B cell (primary cell): ENCODE results near the gene CCNYL1. TPM values are rescaled to one million over a fixed set of nuclear protein-coding genes. Genes with fewer than 3 reads are reported as not detected.

Experiments used
- ATAC-seq: fragments of 200-7000 bp; cut with Tn5 transposase; one replicate; pipeline ENCODE4 v1.10.0; 2021; ENCODE audit warnings: low read depth, mild to moderate bottlenecking, moderate number of reproducible peaks, moderate library complexity
- CTCF ChIA-PET: fragments of 350-600 bp; sonication (Branson Sonifier 250); formaldehyde crosslinking; loops from one replicate; lab custom pipeline; 2021; ENCODE audit warnings: antibody characterized with exemption, inconsistent platforms; lab: Charles Lee
- POLR2A ChIA-PET: fragments of 350-600 bp; sonication (Branson Sonifier 250); formaldehyde crosslinking; loops from one replicate; lab custom pipeline; 2021; ENCODE audit warnings: antibody characterized with exemption; lab: Charles Lee
- DNase-seq: peaks from one replicate; pipeline ENCODE4 v3.0.0; 2013
- H2AFZ ChIP-seq: 2 replicates; pipeline ENCODE4 v1.6.1; 2012; ENCODE audit warnings: mild to moderate bottlenecking, low read depth, low read length; ENCODE audit not compliant: insufficient read depth, poor library complexity, severe bottlenecking
- H3K27ac ChIP-seq, 2 donors: 1 replicate in 1 of 2; 2 replicates in 1 of 2; pipeline ENCODE4 v1.5.1; 2012 to 2013; ENCODE audit warnings: low read length in 2 of 2, mild to moderate bottlenecking in 2 of 2, moderate library complexity in 1 of 2
- H3K27me3 ChIP-seq, 4 experiments: fragments of 200-600 bp in 1 of 4; sonication (generic) in 1 of 4; replicated peaks in 1 of 4; 1 replicate in 2 of 4; 2 replicates in 2 of 4; pipeline versions ENCODE4 v1.6.1 to v1.7.0; 2013 to 2016; ENCODE audit warnings: low read length in 3 of 4, mild to moderate bottlenecking in 2 of 4, mixed read lengths in 1 of 4, moderate library complexity in 1 of 4; ENCODE audit not compliant: insufficient read depth in 4 of 4, control insufficient read depth in 3 of 4; ENCODE audit errors: control extremely low read depth in 1 of 4
- H3K36me3 ChIP-seq, 2 experiments: replicated peaks in 1 of 2; 1 replicate in 1 of 2; 2 replicates in 1 of 2; pipeline versions ENCODE4 v1.6.1 to v1.7.1; 2013; ENCODE audit warnings: low read length in 1 of 2; ENCODE audit not compliant: insufficient read depth in 2 of 2, control insufficient read depth in 1 of 2; ENCODE audit errors: control extremely low read depth in 1 of 2, extremely low read depth in 1 of 2
- H3K4me1 ChIP-seq, 2 donors: fragments of 200-600 bp in 1 of 2; sonication (generic) in 1 of 2; 1 replicate in 1 of 2; 2 replicates in 1 of 2; pipeline versions ENCODE4 v1.5.1 to v1.6.1; 2013 to 2017; ENCODE audit warnings: low read length in 2 of 2; ENCODE audit not compliant: control insufficient read depth in 2 of 2, insufficient read depth in 2 of 2
- H3K4me2 ChIP-seq: replicated peaks from 2 replicates; pipeline ENCODE3; 2012; ENCODE audit warnings: mild to moderate bottlenecking, low read depth, low read length; ENCODE audit not compliant: poor library complexity, severe bottlenecking
- H3K4me3 ChIP-seq, 5 experiments: fragments of 200-600 bp in 1 of 5; sonication (generic) in 1 of 5; 1 replicate in 3 of 5; 2 replicates in 2 of 5; pipeline versions ENCODE4 v1.5.1 to v1.7.0; 2011 to 2016; ENCODE audit warnings: low read length in 4 of 5, mild to moderate bottlenecking in 4 of 5, low read depth in 2 of 5, control low read depth in 1 of 5, moderate library complexity in 1 of 5; ENCODE audit not compliant: insufficient read depth in 1 of 5; ENCODE audit errors: control extremely low read depth in 1 of 5, extremely low read depth in 1 of 5
- H3K79me2 ChIP-seq: fragments of 200-600 bp; sonication (generic); one replicate; pipeline ENCODE4 v1.6.0; 2016; ENCODE audit warnings: low read length; ENCODE audit not compliant: control insufficient read depth, insufficient read depth
- H3K9ac ChIP-seq: fragments of 200-600 bp; sonication (generic); 2 replicates; pipeline ENCODE4 v1.6.1; 2017; ENCODE audit warnings: mild to moderate bottlenecking, low read length, moderate library complexity
- H3K9me3 ChIP-seq, 3 donors: one replicate each; pipeline versions ENCODE4 v1.6.1 to v1.7.1; 2013; ENCODE audit warnings: low read length in 2 of 3; ENCODE audit not compliant: control insufficient read depth in 2 of 3, insufficient read depth in 1 of 3; ENCODE audit errors: control extremely low read depth in 1 of 3
- H4K20me1 ChIP-seq: 2 replicates; pipeline ENCODE4 v1.6.0; 2012; ENCODE audit warnings: mild to moderate bottlenecking, low read length; ENCODE audit not compliant: insufficient read depth, control insufficient read depth, poor library complexity, severe bottlenecking
- H3K27ac Mint-ChIP-seq: one replicate; pipeline ENCODE4 v1.8.0; 2021; ENCODE audit warnings: mixed read lengths
- H3K27me3 Mint-ChIP-seq: one replicate; pipeline ENCODE4 v1.8.0; 2021; ENCODE audit warnings: mixed read lengths
- H3K4me1 Mint-ChIP-seq: one replicate; pipeline ENCODE4 v1.8.0; 2021; ENCODE audit warnings: mixed read lengths
- H3K4me3 Mint-ChIP-seq: one replicate; pipeline ENCODE4 v1.8.0; 2021; ENCODE audit warnings: mixed read lengths
- H3K9me3 Mint-ChIP-seq: one replicate; pipeline ENCODE4 v1.8.0; 2022; ENCODE audit warnings: mixed read lengths; ENCODE audit not compliant: insufficient read depth
- EZH2 ChIP-seq: IDR thresholded peaks from 2 replicates; pipeline ENCODE4 v1.6.1; 2012; ENCODE audit warnings: borderline replicate concordance, low read depth, mild to moderate bottlenecking, moderate library complexity, low read length; ENCODE audit not compliant: insufficient read depth, poor library complexity, severe bottlenecking
- WGBS: methylation state at CpG from one replicate; pipeline ENCODE4 v1.1.5; 2013; ENCODE audit warnings: missing lambda C conversion rate; ENCODE audit not compliant: insufficient coverage; 5-methylcytosine and 5-hydroxymethylcytosine counted together
- intact Hi-C: fragments of 100-400 bp; cut with micrococcal nuclease; formaldehyde crosslinking; loops from one replicate; pipeline ENCODE4 v1.10.0; 2022
- polyA plus RNA-seq: library from polyadenylated mRNA; depleted of rRNA; stranded (reverse); fragments of >200 nt; gene quantifications from 2 replicates; pipeline ENCODE4 v1.2.3, GENCODE V29; 2012
- total RNA-seq, 2 donors: library from RNA; stranded (reverse); fragments of 120-200 nt in 1 of 2; gene quantifications; 1 replicate in 1 of 2; 2 replicates in 1 of 2; pipeline versions ENCODE4 v1.2.3 to v1.2.4, GENCODE V29; 2013 to 2022
- TF ChIP-seq, protein P1 (sequence below): fragments of 200-600 bp; IDR thresholded peaks from one replicate; pipeline ENCODE4 v1.8.0; 2022; ENCODE audit warnings: antibody characterized with exemption, mild to moderate bottlenecking

Gene CCNYL1
- total and polyA plus RNA-seq, 2 donors (not counting 1 experiment from before 2014, with no cell fraction given) = 8.6 to 14.2 TPM

DNA sequence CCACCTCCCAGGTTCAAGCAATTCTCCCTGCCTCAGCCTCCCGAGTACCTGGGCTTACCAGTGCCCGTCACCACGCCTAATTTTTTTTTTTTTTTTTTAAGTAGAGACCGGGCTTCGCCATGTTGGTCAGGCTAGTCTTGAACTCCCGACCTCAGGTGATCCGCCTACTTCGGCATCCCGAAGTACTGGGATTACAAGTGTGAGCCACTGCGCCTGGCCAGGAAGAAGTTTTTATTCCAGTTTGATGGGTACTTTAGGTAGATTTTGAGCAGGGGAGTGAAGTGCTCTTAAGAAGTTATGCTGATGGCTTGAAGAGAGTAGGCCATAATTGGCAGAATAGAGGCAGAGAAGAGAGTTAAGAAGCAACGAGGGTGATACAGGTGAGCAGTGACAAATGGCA is 33.0 kb downstream of the CCNYL1 start:
- no peak for ATAC-seq
- no peak overlapping the region for H3K4me2 ChIP-seq
- intact Hi-C loops = loop anchor here (10.0 kb wide), 1 partner anchor 510 kb away; the partner anchor contains the start of gene IDH1
- DNase-seq = no peak
- H2AFZ ChIP-seq = no peak overlapping the region
- H3K9me3 ChIP-seq = no peaks in the 10 kb centered on the region
- H3K79me2 ChIP-seq = no peaks in the 10 kb centered on the region
- Mint-ChIP-seq H3K27ac (no peak overlapping the region), H3K4me1 (peaks cover 3% of the 10 kb centered on the region), H3K27me3 (no peaks in the 10 kb centered on the region), H3K4me3 (no peak overlapping the region), H3K9me3 (no peaks in the 10 kb centered on the region)
- H3K4me1 ChIP-seq = no peaks in the 10 kb centered on the region
- H3K27me3 ChIP-seq = no peaks in the 10 kb centered on the region
- no peak overlapping the region for H3K4me3 ChIP-seq
- ChIA-PET POLR2A (no interaction called here), CTCF (interaction anchor here (1.3 to 9.2 kb wide), 9 partner anchors 9 to 1049 kb away, joined by 3 to 168 read pairs (median 48); partner anchors contain the start of gene METTL21A)
- no peak overlapping the region for H3K9ac ChIP-seq
- H3K36me3 ChIP-seq = peaks cover 7 to 10% of the 10 kb centered on the region in 2 experiments
- H3K27ac ChIP-seq = no peak overlapping the region
- no peak for TF ChIP-seq EZH2
- WGBS = 88% methylated on average over 10 of the region's 11 CpGs
- no peaks in the 10 kb centered on the region for H4K20me1 ChIP-seq

DNA sequence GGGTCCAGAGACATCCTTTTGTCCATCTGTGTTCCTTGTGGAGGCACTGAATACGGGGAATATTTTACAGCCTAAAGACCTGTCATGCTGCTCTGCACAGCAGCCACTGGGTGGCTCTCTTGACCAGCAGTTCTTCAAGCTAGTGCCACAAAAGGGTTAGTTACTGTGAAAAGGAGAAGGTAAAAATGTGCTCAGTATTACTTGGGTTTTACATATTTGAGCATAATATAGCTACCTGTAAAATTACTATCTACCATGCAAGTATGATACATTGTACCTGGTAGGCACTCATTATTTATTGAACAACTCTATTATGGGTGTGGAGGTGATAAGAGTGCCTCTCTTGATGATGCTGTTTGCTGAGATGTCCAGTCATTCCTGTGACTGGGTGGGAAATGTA is 34.7 kb downstream of the CCNYL1 start:
- no peaks in the 10 kb centered on the region for H3K9me3 Mint-ChIP-seq
- WGBS = 38% methylated on average over 1 of the region's 1 CpG
- H4K20me1 ChIP-seq = no peaks in the 10 kb centered on the region
- H3K4me1 Mint-ChIP-seq = peaks cover 3% of the 10 kb centered on the region
- intact Hi-C loops = loop anchor here (1.0 to 10.0 kb wide), 7 partner anchors 25 to 509 kb away; partner anchors contain the start of gene IDH1
- peak; percentile 73 for ATAC-seq
- no peak overlapping the region for H3K4me3 ChIP-seq
- no peak overlapping the region for H3K27ac Mint-ChIP-seq
- TF ChIP-seq EZH2 = no peak
- TF ChIP-seq, protein P1, sequence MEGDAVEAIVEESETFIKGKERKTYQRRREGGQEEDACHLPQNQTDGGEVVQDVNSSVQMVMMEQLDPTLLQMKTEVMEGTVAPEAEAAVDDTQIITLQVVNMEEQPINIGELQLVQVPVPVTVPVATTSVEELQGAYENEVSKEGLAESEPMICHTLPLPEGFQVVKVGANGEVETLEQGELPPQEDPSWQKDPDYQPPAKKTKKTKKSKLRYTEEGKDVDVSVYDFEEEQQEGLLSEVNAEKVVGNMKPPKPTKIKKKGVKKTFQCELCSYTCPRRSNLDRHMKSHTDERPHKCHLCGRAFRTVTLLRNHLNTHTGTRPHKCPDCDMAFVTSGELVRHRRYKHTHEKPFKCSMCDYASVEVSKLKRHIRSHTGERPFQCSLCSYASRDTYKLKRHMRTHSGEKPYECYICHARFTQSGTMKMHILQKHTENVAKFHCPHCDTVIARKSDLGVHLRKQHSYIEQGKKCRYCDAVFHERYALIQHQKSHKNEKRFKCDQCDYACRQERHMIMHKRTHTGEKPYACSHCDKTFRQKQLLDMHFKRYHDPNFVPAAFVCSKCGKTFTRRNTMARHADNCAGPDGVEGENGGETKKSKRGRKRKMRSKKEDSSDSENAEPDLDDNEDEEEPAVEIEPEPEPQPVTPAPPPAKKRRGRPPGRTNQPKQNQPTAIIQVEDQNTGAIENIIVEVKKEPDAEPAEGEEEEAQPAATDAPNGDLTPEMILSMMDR = peak; percentile 80
- H2AFZ ChIP-seq = no peak overlapping the region
- no peak overlapping the region for H3K9ac ChIP-seq
- H3K4me1 ChIP-seq = no peaks in the 10 kb centered on the region
- no peaks in the 10 kb centered on the region for H3K9me3 ChIP-seq
- no peaks in the 10 kb centered on the region for H3K27me3 Mint-ChIP-seq
- H3K27ac ChIP-seq = no peak overlapping the region
- no peaks in the 10 kb centered on the region for H3K79me2 ChIP-seq
- CTCF ChIA-PET = interaction anchor here (0.6 to 9.2 kb wide), 32 partner anchors 8 to 945 kb away, joined by 3 to 168 read pairs (median 4); partner anchors contain the start of genes FZD5 and METTL21A
- POLR2A ChIA-PET = no interaction called here
- DNase-seq = peak; percentile 72
- peaks cover 9 to 23% of the 10 kb centered on the region in 2 experiments for H3K36me3 ChIP-seq
- H3K27me3 ChIP-seq = no peaks in the 10 kb centered on the region
- no peak overlapping the region for H3K4me3 Mint-ChIP-seq
- H3K4me2 ChIP-seq = no peak overlapping the region
